ENCODE results near the gene CD2BP2. TPM values are rescaled to one million over a fixed set of nuclear protein-coding genes. Genes with fewer than 3 reads are reported as not detected.
A peak's percentile ranks its signal among the peaks of the same experiment; 100 is the strongest.

The CD2BP2 gene
- total RNA-seq, 1 donor from 2014 or later: 77.8 TPM

DNA sequence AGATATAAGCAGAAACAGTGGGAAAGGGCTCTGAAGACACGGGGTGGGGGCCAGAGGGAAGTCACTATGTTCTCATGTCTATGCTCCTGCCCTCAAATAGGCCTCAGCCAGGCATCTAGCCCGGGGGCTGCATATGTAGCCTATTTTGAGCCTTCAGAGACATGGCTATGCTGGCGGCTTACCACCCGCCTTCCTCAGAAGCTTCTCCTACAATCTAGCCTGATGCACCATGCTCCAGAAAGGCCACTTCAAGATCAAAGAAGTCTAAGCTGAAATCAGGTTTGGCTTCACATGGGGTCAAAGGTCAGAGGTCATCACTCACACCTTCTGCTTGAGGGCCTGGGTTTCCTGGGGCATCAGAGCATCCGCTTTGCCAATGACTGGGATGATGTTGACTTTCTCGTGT lies 25.7 kb upstream of the CD2BP2 start:
- H3K27ac Mint-ChIP-seq (ENCODE audit: unreplicated experiment): no peak overlapping the region
- H3K4me3 Mint-ChIP-seq (ENCODE audit: unreplicated experiment): peak overlapping the region; percentile 46
- TF ChIP-seq CTCF (IDR thresholded peaks at IDR 0.05; ENCODE audit: partially characterized antibody, unreplicated experiment): no peak
- H3K36me3 Mint-ChIP-seq (ENCODE audit: unreplicated experiment): peaks cover 4% of the 10 kb centered on the region
- no peak for DNase-seq
- H3K4me1 Mint-ChIP-seq (ENCODE audit: low read depth, unreplicated experiment): peaks cover 8% of the 10 kb centered on the region
- peaks cover 19% of the 10 kb centered on the region for H3K27me3 Mint-ChIP-seq (ENCODE audit: unreplicated experiment)
- H3K9me3 Mint-ChIP-seq (ENCODE audit: unreplicated experiment): peaks cover 7% of the 10 kb centered on the region

GRCh38 chr16:30380072-30380802 lies 25.1 kb upstream of the CD2BP2 start:
- peaks cover 7% of the 10 kb centered on the region for H3K9me3 Mint-ChIP-seq (ENCODE audit: unreplicated experiment)
- H3K4me3 Mint-ChIP-seq (ENCODE audit: unreplicated experiment): peak overlapping the region; percentile 97
- peaks cover 8% of the 10 kb centered on the region for H3K4me1 Mint-ChIP-seq (ENCODE audit: low read depth, unreplicated experiment)
- H3K27me3 Mint-ChIP-seq (ENCODE audit: unreplicated experiment): peaks cover 19% of the 10 kb centered on the region
- DNase-seq: no peak
- peak overlapping the region; percentile 60 for H3K27ac Mint-ChIP-seq (ENCODE audit: unreplicated experiment)
- no peak for TF ChIP-seq CTCF (IDR thresholded peaks at IDR 0.05; ENCODE audit: partially characterized antibody, unreplicated experiment)
- H3K36me3 Mint-ChIP-seq (ENCODE audit: unreplicated experiment): peaks cover 4% of the 10 kb centered on the region

GRCh38 chr16:30379158-30379783 lies 24.2 kb upstream of the CD2BP2 start:
- DNase-seq: no peak
- Mint-ChIP-seq H3K4me3 (ENCODE audit: unreplicated experiment) (peak overlapping the region; percentile 97), H3K9me3 (ENCODE audit: unreplicated experiment) (peaks cover 9% of the 10 kb centered on the region), H3K27ac (ENCODE audit: unreplicated experiment) (peak overlapping the region; percentile 100), H3K27me3 (ENCODE audit: unreplicated experiment) (peaks cover 19% of the 10 kb centered on the region), H3K36me3 (ENCODE audit: unreplicated experiment) (peaks cover 4% of the 10 kb centered on the region), H3K4me1 (ENCODE audit: low read depth, unreplicated experiment) (peaks cover 8% of the 10 kb centered on the region)
- peak; percentile 13 for TF ChIP-seq CTCF (IDR thresholded peaks at IDR 0.05; ENCODE audit: partially characterized antibody, unreplicated experiment)

DNA sequence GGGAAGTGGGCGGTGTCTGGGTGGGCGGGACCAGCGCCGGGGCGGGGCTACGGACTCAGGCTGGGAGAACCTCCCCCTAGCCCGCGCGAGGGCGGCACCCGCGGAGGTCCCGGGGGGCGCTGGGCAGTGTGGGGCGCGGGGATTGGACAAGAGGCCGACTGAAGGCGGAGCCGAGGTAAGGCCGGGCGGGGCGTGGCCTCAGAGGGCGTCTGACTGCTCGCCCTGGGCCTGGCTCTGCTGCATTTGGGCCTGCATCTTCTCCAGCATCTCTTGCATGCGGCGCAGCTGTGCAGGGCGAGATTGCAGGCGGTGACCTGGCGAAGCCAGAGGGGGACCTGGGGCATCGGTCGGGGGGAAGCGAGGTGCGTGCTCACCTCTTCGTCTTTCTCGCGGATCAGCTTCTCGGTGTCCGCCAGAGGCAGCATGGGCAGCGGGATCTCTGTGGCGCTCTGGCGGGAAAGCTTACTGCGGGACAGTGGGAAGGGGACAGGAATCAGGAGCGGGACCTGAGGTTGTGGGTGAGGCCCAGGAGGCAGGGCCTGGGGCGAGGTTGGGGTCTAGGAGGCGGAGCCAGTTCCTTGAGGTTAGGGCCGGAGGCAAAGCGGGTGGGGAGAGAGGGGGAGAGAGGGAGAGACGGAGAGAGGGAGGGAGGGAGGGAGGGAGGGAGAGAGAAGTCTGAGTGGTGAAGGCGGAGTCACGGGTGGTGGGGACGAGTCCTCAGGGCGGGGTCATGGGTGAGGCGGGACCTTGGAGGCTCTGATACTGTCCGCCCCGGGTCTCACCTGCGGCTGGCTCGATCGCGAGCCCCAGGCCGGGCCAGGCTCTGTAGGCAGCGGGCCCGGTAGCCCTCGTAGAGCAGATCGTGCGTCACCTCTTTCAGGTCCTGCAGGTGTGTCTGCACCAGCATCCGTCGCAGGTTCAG lies 23.4 kb upstream of the CD2BP2 start:
- H3K27ac Mint-ChIP-seq (ENCODE audit: unreplicated experiment): peak overlapping the region; percentile 100
- peaks cover 12% of the 10 kb centered on the region for H3K9me3 Mint-ChIP-seq (ENCODE audit: unreplicated experiment)
- peaks cover 17% of the 10 kb centered on the region for H3K27me3 Mint-ChIP-seq (ENCODE audit: unreplicated experiment)
- peaks cover 8% of the 10 kb centered on the region for H3K4me1 Mint-ChIP-seq (ENCODE audit: low read depth, unreplicated experiment)
- H3K36me3 Mint-ChIP-seq (ENCODE audit: unreplicated experiment): peaks cover 4% of the 10 kb centered on the region
- TF ChIP-seq CTCF (IDR thresholded peaks at IDR 0.05; ENCODE audit: partially characterized antibody, unreplicated experiment): no peak
- H3K4me3 Mint-ChIP-seq (ENCODE audit: unreplicated experiment): peak overlapping the region; percentile 97
- DNase-seq: peak; percentile 100
